CD8-positive, alpha-beta memory T cell (primary cell): Measurements from ENCODE around the gene TREML1. TPM values are rescaled to one million over a fixed set of nuclear protein-coding genes. Genes with fewer than 3 reads are reported as not detected.

Experiments used
- polyA plus RNA-seq: library from polyadenylated mRNA; unstranded; fragments of 300-500 nt; fragmentation: Illumina TruSeq; gene quantifications from one replicate; pipeline ENCODE4 v1.2.3, GENCODE V29; 2021
- total RNA-seq, 2 experiments: library from RNA; stranded (reverse); gene quantifications; one replicate each; pipeline ENCODE4 v1.2.3, GENCODE V29; 2021

The TREML1 gene
- total and polyA plus RNA-seq, 3 experiments from 2014 or later: not detected

Other genes starting within 250 kb of the TREML1 start
- 1 to 10 TPM; 1.1 to 1.8 TPM for gene UNC5CL, start 115.1 kb downstream of the TREML1 start, total RNA-seq
- gene UNC5CL, start 115.1 kb downstream of the TREML1 start, polyA plus RNA-seq: 0.40 TPM
- gene TSPO2, start 111.9 kb downstream of the TREML1 start, total RNA-seq: not detected
- not detected for gene TSPO2, start 111.9 kb downstream of the TREML1 start, polyA plus RNA-seq
- not detected for gene APOBEC2, start 101.1 kb downstream of the TREML1 start, total RNA-seq
- not detected for gene APOBEC2, start 101.1 kb downstream of the TREML1 start, polyA plus RNA-seq
- gene OARD1, start 82.0 kb downstream of the TREML1 start, total RNA-seq: 10 to 100 TPM; 41.9 to 42.9 TPM
- 51.1 TPM for gene OARD1, start 82.0 kb downstream of the TREML1 start, polyA plus RNA-seq
- 10 to 100 TPM; 34.5 to 34.9 TPM for gene NFYA, start 81.4 kb downstream of the TREML1 start, total RNA-seq
- gene NFYA, start 81.4 kb downstream of the TREML1 start, polyA plus RNA-seq: 26.3 TPM
- gene TREM2, start 8.8 kb upstream of the TREML1 start, total RNA-seq: under 1 TPM; 0.44 to 0.73 TPM
- not detected for gene TREM2, start 8.8 kb upstream of the TREML1 start, polyA plus RNA-seq
- 1 to 10 TPM in 1 of 2 experiments, under 1 TPM in 1; 0.95 to 1.2 TPM for gene TREML2, start 46.8 kb upstream of the TREML1 start, total RNA-seq
- gene TREML2, start 46.8 kb upstream of the TREML1 start, polyA plus RNA-seq: 1.4 TPM
- gene TREML4, start 74.0 kb upstream of the TREML1 start, total RNA-seq: not detected
- not detected for gene TREML4, start 74.0 kb upstream of the TREML1 start, polyA plus RNA-seq
- not detected for gene TREM1, start 132.3 kb upstream of the TREML1 start, total RNA-seq
- not detected for gene TREM1, start 132.3 kb upstream of the TREML1 start, polyA plus RNA-seq
- gene NCR2, start 181.3 kb upstream of the TREML1 start, total RNA-seq: not detected
- not detected for gene NCR2, start 181.3 kb upstream of the TREML1 start, polyA plus RNA-seq